IMR-90 (cell line): ENCODE data around the gene ELMO1. TPM values are rescaled to one million over a fixed set of nuclear protein-coding genes. Genes with fewer than 3 reads are reported as not detected.

Experiments used
- ATAC-seq: fragments of 200-7000 bp; cut with Tn5 transposase; 2 replicates; pipeline ENCODE4 v1.9.1; 2020; ENCODE audit warnings: low read depth, mild to moderate bottlenecking, moderate library complexity
- BruUV-seq: library from RNA; stranded (reverse); fragments of 400-500 nt; replicated peaks from 2 replicates; lab custom pipeline; 2021; lab: Mats Ljungman, UMichigan
- CTCF ChIA-PET: fragments of 300-600 bp; formaldehyde crosslinking; extraction: SDS; loops from one replicate; lab custom pipeline; 2021; ENCODE audit warnings: antibody characterized with exemption; lab: Yijun Ruan, JAX
- POLR2A ChIA-PET: fragments of 300-600 bp; sonication (Branson Sonifier 250); formaldehyde crosslinking; loops from one replicate; lab custom pipeline; 2022; ENCODE audit warnings: antibody characterized with exemption; ENCODE audit not compliant: unreplicated experiment; lab: Charles Lee
- DNase-seq: peaks from one replicate; pipeline ENCODE4 v3.0.0; 2013
- H2AFZ ChIP-seq: replicated peaks from 2 replicates; pipeline ENCODE3; 2013; ENCODE audit warnings: low read length, mild to moderate bottlenecking; ENCODE audit not compliant: poor library complexity
- H2AK5ac ChIP-seq: 2 replicates; pipeline ENCODE4 v1.6.1; 2013; ENCODE audit warnings: low read depth, low read length, inconsistent platforms
- H2AK9ac ChIP-seq: replicated peaks from 2 replicates; pipeline ENCODE3; 2013; ENCODE audit warnings: mild to moderate bottlenecking, low read depth, low read length, moderate library complexity; ENCODE audit not compliant: poor library complexity
- H2BK120ac ChIP-seq: 2 replicates; pipeline ENCODE4 v1.6.1; 2013; ENCODE audit warnings: low read depth, low read length, inconsistent platforms
- H2BK15ac ChIP-seq: 3 replicates; pipeline ENCODE4 v1.6.1; 2013; ENCODE audit warnings: low read depth, low read length, inconsistent platforms
- H2BK20ac ChIP-seq: 2 replicates; pipeline ENCODE4 v1.6.1; 2013; ENCODE audit warnings: low read depth, mild to moderate bottlenecking, inconsistent platforms, low read length, moderate library complexity
- H2BK5ac ChIP-seq: 2 replicates; pipeline ENCODE4 v1.6.1; 2013; ENCODE audit warnings: mild to moderate bottlenecking, low read depth, low read length, inconsistent platforms; ENCODE audit not compliant: poor library complexity, severe bottlenecking
- H3K14ac ChIP-seq: replicated peaks from 2 replicates; pipeline ENCODE4 v1.6.1; 2013; ENCODE audit warnings: low read depth, low read length, inconsistent platforms
- H3K18ac ChIP-seq: 2 replicates; pipeline ENCODE4 v1.6.1; 2013; ENCODE audit warnings: low read depth, low read length, control low read depth
- H3K23ac ChIP-seq: 2 replicates; pipeline ENCODE4 v1.6.1; 2013; ENCODE audit warnings: low read depth, low read length, inconsistent platforms
- H3K27ac ChIP-seq: 2 replicates; pipeline ENCODE4 v1.5.1; 2013; ENCODE audit warnings: mild to moderate bottlenecking, control low read depth, low read length; ENCODE audit not compliant: insufficient read depth
- H3K27me3 ChIP-seq: 2 replicates; pipeline ENCODE4 v1.6.1; 2013; ENCODE audit warnings: low read length; ENCODE audit not compliant: control insufficient read depth, insufficient read depth
- H3K36me3 ChIP-seq: 2 replicates; pipeline ENCODE4 v1.6.1; 2013; ENCODE audit warnings: low read length, mixed read lengths; ENCODE audit not compliant: control insufficient read depth, insufficient read depth
- H3K4ac ChIP-seq: 2 replicates; pipeline ENCODE4 v1.6.1; 2013; ENCODE audit warnings: low read depth, low read length, inconsistent platforms
- H3K4me1 ChIP-seq: 2 replicates; pipeline ENCODE4 v1.6.1; 2013; ENCODE audit warnings: low read length, mixed read lengths; ENCODE audit not compliant: control insufficient read depth, insufficient read depth
- H3K4me2 ChIP-seq: 2 replicates; pipeline ENCODE4 v1.6.1; 2013; ENCODE audit warnings: low read depth, mild to moderate bottlenecking, control low read depth, low read length, moderate library complexity
- H3K4me3 ChIP-seq: 2 replicates; pipeline ENCODE4 v1.5.1; 2013; ENCODE audit warnings: low read depth, mild to moderate bottlenecking, control low read depth, low read length, moderate library complexity; ENCODE audit not compliant: insufficient read depth
- H3K56ac ChIP-seq: 2 replicates; pipeline ENCODE4 v1.6.1; 2013; ENCODE audit warnings: low read length, inconsistent platforms; ENCODE audit not compliant: insufficient read depth; ENCODE audit errors: extremely low read depth
- H3K79me1 ChIP-seq, 2 experiments: 2 replicates each; pipeline ENCODE4 v1.6.1; 2013; ENCODE audit warnings: low read length in 2 of 2, inconsistent platforms in 1 of 2, low read depth in 1 of 2
- H3K9ac ChIP-seq: 2 replicates; pipeline ENCODE4 v1.6.1; 2013; ENCODE audit warnings: low read depth, low read length, control low read depth
- H3K9me1 ChIP-seq: 2 replicates; pipeline ENCODE4 v1.6.1; 2013; ENCODE audit warnings: low read length, inconsistent platforms; ENCODE audit not compliant: insufficient read depth
- H3K9me3 ChIP-seq: 2 replicates; pipeline ENCODE4 v1.6.1; 2013; ENCODE audit warnings: low read length; ENCODE audit not compliant: control insufficient read depth, insufficient read depth
- H4K20me1 ChIP-seq: 2 replicates; pipeline ENCODE4 v1.6.1; 2013; ENCODE audit warnings: low read length, inconsistent platforms; ENCODE audit not compliant: insufficient read depth
- H4K5ac ChIP-seq: 2 replicates; pipeline ENCODE4 v1.6.1; 2013; ENCODE audit warnings: mild to moderate bottlenecking, low read depth, low read length, control low read depth
- H4K8ac ChIP-seq, 2 experiments: 2 replicates each; pipeline ENCODE4 v1.6.1; 2013; ENCODE audit warnings: low read depth in 2 of 2, low read length in 2 of 2, control low read depth in 1 of 2, inconsistent platforms in 1 of 2
- H4K91ac ChIP-seq: 2 replicates; pipeline ENCODE4 v1.6.1; 2013; ENCODE audit warnings: low read depth, low read length, inconsistent platforms; ENCODE audit not compliant: insufficient read depth
- BHLHE40 ChIP-seq: fragments of 150-350 bp; IDR thresholded peaks from 2 replicates; pipeline ENCODE4 v1.6.1; 2016; ENCODE audit warnings: mild to moderate bottlenecking, low read depth, low read length
- CEBPB ChIP-seq: IDR thresholded peaks from 2 replicates; pipeline ENCODE4 v1.6.1; 2012; ENCODE audit warnings: low read depth, low read length, improper control_type of control experiment
- CHD1 ChIP-seq: IDR thresholded peaks from 2 replicates; pipeline ENCODE4 v1.6.1; 2012; ENCODE audit warnings: low read depth, low read length, improper control_type of control experiment
- FOS ChIP-seq: fragments of 150-350 bp; IDR thresholded peaks from 2 replicates; pipeline ENCODE4 v1.6.1; 2016; ENCODE audit warnings: low read depth, low read length
- MAFK ChIP-seq: IDR thresholded peaks from 2 replicates; pipeline ENCODE4 v1.6.1; 2012; ENCODE audit warnings: low read depth, low read length, improper control_type of control experiment
- MAZ ChIP-seq: IDR thresholded peaks from 2 replicates; pipeline ENCODE4 v1.6.1; 2012; ENCODE audit warnings: low read depth, mild to moderate bottlenecking, low read length, improper control_type of control experiment, moderate library complexity, borderline replicate concordance
- MXI1 ChIP-seq: IDR thresholded peaks from 2 replicates; pipeline ENCODE4 v1.6.1; 2012; ENCODE audit warnings: low read depth, mild to moderate bottlenecking, low read length, moderate library complexity, borderline replicate concordance
- NFE2L2 ChIP-seq: fragments of 150-350 bp; IDR thresholded peaks from 2 replicates; pipeline ENCODE4 v1.6.1; 2016; ENCODE audit warnings: low read depth, mild to moderate bottlenecking, low read length
- POLR2A ChIP-seq: IDR thresholded peaks from 2 replicates; pipeline ENCODE4 v1.6.1; 2012; ENCODE audit warnings: mild to moderate bottlenecking, low read depth, low read length
- RAD21 ChIP-seq: IDR thresholded peaks from 2 replicates; pipeline ENCODE4 v1.6.1; 2012; ENCODE audit warnings: low read length, improper control_type of control experiment
- RCOR1 ChIP-seq: IDR thresholded peaks from 2 replicates; pipeline ENCODE4 v1.6.1; 2012; ENCODE audit warnings: mild to moderate bottlenecking, low read length, improper control_type of control experiment; ENCODE audit not compliant: insufficient replicate concordance
- RFX5 ChIP-seq: IDR thresholded peaks from 2 replicates; pipeline ENCODE4 v1.8.0; 2012; ENCODE audit warnings: low read depth, mild to moderate bottlenecking, low read length, moderate library complexity
- SMC3 ChIP-seq: fragments of 150-350 bp; IDR thresholded peaks from 2 replicates; pipeline ENCODE4 v1.6.1; 2016; ENCODE audit warnings: low read depth, mild to moderate bottlenecking, antibody characterized with exemption, low read length, moderate library complexity
- whole genome bisulfite sequencing, 2 experiments: methylation state at CpG; one replicate each; pipeline versions ENCODE4 v1.1.5 to v1.1.7; 2013; ENCODE audit warnings: missing lambda C conversion rate in 2 of 2; ENCODE audit not compliant: insufficient read length in 1 of 2; ENCODE audit errors: extremely low coverage in 2 of 2; 5-methylcytosine and 5-hydroxymethylcytosine counted together
- dilution Hi-C: fragments of 300-500 bp; cut with HindIII; formaldehyde crosslinking; loops from one replicate; pipeline ENCODE4 v1.14.3; 2018; ENCODE audit warnings: low sequenced_read_pairs; ENCODE audit not compliant: unreplicated experiment
- in situ Hi-C: fragments of 300-500 bp; cut with MboI; formaldehyde crosslinking; loops from 3 replicates; pipeline ENCODE4 v1.14.3; 2019; ENCODE audit warnings: low sequenced_read_pairs, inconsistent platforms, mixed read lengths
- intact Hi-C: fragments of 100-400 bp; cut with micrococcal nuclease; formaldehyde crosslinking; loops from 2 replicates; pipeline ENCODE4 v1.10.0; 2022
- polyA plus RNA-seq, 3 experiments: library from polyadenylated mRNA; depleted of rRNA; stranded (reverse); fragments of >200 nt; gene quantifications; 2 replicates each; pipeline ENCODE4 v1.2.3, GENCODE V29; 2012; ENCODE audit warnings: low replicate concordance in 1 of 3
- total RNA-seq: library from RNA; depleted of rRNA; stranded (reverse); fragments of >200 nt; gene quantifications from 2 replicates; pipeline ENCODE4 v1.2.3, GENCODE V29; 2012
- TF ChIP-seq, protein P1 (sequence below): fragments of 150-350 bp; IDR thresholded peaks from 2 replicates; pipeline ENCODE4 v1.6.1; 2017; ENCODE audit warnings: mild to moderate bottlenecking, antibody characterized with exemption, low read length, low read depth
- TF ChIP-seq, protein P2 (sequence below): fragments of 150-350 bp; IDR thresholded peaks from 2 replicates; pipeline ENCODE4 v1.6.1; 2016; ENCODE audit warnings: low read depth, mild to moderate bottlenecking, low read length, moderate library complexity, borderline replicate concordance
- TF ChIP-seq, protein P3 (sequence below): conservative IDR thresholded peaks from 2 replicates; pipeline ENCODE4 v1.5.1; 2012; ENCODE audit warnings: mild to moderate bottlenecking, low read depth, low read length, improper control_type of control experiment

Gene ELMO1
- total and polyA plus RNA-seq, 2 of the 4 experiments (the other 2 are of a cell fraction): 0.03 TPM; not detected in 1

DNA sequence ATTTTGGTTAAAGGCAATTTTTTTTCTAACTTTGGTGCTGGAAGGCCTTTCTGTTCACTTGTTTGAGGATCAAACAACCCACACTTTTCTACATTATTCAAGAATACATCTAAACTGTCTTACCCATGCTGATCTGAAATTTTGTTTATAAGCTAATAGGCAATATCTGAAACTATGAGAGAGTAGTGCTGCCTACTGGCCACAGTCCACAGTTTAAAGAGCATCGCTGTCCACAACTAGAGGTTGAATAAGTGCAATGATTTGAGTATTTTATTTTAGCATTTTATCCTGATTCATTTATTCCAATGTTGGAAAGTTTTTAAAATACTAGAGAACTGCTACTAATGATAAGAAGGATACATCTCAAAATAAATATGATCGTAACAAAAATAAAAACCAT lies 306.9 kb downstream of the ELMO1 start:
- no CpG with 5 or more reads among the region's 2 CpGs for WGBS, 2 experiments
- H3K4me1 ChIP-seq: no peaks in the 10 kb centered on the region
- no peak overlapping the region for H3K4me3 ChIP-seq
- H2AK5ac ChIP-seq: no peak overlapping the region
- no peak overlapping the region for H2BK120ac ChIP-seq
- no peak overlapping the region for H3K56ac ChIP-seq
- H2BK15ac ChIP-seq: no peak overlapping the region
- no peak overlapping the region for H2BK5ac ChIP-seq
- no peak overlapping the region for H2BK20ac ChIP-seq
- no peaks in the 10 kb centered on the region for H3K79me1 ChIP-seq
- ATAC-seq: no peak
- H3K36me3 ChIP-seq: no peaks in the 10 kb centered on the region
- no peak overlapping the region for H3K4me2 ChIP-seq
- no peak overlapping the region for H3K27ac ChIP-seq
- no peaks in the 10 kb centered on the region for H4K20me1 ChIP-seq
- no TSS peak for BruUV-seq
- H3K9me3 ChIP-seq: no peaks in the 10 kb centered on the region
- H3K27me3 ChIP-seq: no peaks in the 10 kb centered on the region
- no peak overlapping the region for H3K23ac ChIP-seq
- H3K9ac ChIP-seq: no peak overlapping the region
- H3K9me1 ChIP-seq: no peaks in the 10 kb centered on the region
- no peak overlapping the region for H3K18ac ChIP-seq
- H3K14ac ChIP-seq: no peak overlapping the region
- no peak for TF ChIP-seq RFX5
- no peak for TF ChIP-seq SMC3
- TF ChIP-seq RCOR1: no peak
- TF ChIP-seq, protein P1, sequence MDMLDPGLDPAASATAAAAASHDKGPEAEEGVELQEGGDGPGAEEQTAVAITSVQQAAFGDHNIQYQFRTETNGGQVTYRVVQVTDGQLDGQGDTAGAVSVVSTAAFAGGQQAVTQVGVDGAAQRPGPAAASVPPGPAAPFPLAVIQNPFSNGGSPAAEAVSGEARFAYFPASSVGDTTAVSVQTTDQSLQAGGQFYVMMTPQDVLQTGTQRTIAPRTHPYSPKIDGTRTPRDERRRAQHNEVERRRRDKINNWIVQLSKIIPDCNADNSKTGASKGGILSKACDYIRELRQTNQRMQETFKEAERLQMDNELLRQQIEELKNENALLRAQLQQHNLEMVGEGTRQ: no peak
- TF ChIP-seq BHLHE40: no peak
- no peak for TF ChIP-seq MAFK
- no peak for TF ChIP-seq CHD1
- TF ChIP-seq, protein P2, sequence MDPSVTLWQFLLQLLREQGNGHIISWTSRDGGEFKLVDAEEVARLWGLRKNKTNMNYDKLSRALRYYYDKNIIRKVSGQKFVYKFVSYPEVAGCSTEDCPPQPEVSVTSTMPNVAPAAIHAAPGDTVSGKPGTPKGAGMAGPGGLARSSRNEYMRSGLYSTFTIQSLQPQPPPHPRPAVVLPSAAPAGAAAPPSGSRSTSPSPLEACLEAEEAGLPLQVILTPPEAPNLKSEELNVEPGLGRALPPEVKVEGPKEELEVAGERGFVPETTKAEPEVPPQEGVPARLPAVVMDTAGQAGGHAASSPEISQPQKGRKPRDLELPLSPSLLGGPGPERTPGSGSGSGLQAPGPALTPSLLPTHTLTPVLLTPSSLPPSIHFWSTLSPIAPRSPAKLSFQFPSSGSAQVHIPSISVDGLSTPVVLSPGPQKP: no peak
- no peak for TF ChIP-seq MAZ
- TF ChIP-seq, protein P3, sequence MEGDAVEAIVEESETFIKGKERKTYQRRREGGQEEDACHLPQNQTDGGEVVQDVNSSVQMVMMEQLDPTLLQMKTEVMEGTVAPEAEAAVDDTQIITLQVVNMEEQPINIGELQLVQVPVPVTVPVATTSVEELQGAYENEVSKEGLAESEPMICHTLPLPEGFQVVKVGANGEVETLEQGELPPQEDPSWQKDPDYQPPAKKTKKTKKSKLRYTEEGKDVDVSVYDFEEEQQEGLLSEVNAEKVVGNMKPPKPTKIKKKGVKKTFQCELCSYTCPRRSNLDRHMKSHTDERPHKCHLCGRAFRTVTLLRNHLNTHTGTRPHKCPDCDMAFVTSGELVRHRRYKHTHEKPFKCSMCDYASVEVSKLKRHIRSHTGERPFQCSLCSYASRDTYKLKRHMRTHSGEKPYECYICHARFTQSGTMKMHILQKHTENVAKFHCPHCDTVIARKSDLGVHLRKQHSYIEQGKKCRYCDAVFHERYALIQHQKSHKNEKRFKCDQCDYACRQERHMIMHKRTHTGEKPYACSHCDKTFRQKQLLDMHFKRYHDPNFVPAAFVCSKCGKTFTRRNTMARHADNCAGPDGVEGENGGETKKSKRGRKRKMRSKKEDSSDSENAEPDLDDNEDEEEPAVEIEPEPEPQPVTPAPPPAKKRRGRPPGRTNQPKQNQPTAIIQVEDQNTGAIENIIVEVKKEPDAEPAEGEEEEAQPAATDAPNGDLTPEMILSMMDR: no peak; the same call in 1 of the 2 replicates
- TF ChIP-seq MXI1: no peak
- TF ChIP-seq NFE2L2: no peak
- no peak for TF ChIP-seq CEBPB
- TF ChIP-seq FOS: no peak
- TF ChIP-seq RAD21: no peak
- no peak for TF ChIP-seq POLR2A
- H2AK9ac ChIP-seq: no peak overlapping the region
- no peak overlapping the region for H2AFZ ChIP-seq
- dilution Hi-C loops: no loop called here
- H4K91ac ChIP-seq: no peak overlapping the region
- in situ Hi-C loops: no loop called here
- no peak overlapping the region for H4K5ac ChIP-seq
- H3K4ac ChIP-seq: no peak overlapping the region
- POLR2A ChIA-PET: no interaction called here
- intact Hi-C loops: loop anchor here (2.0 to 5.0 kb wide), 2 partner anchors 155 to 269 kb away; no protein-coding TSS in a partner anchor
- CTCF ChIA-PET: no interaction called here
- H4K8ac ChIP-seq: no peak overlapping the region
- no peak for DNase-seq
